Thyroid gland (tissue), 4 donors: ENCODE data around the gene MED12.

ENCODE experiments used
- CTCF ChIP-seq, 6 experiments: fragments of 200-600 bp in 3 of 6; fragments of 450-650 bp in 3 of 6; sonication (generic) in 3 of 6; IDR thresholded peaks; one replicate each; pipeline ENCODE4 v1.5.1; 2016 to 2019; ENCODE audit warnings: antibody characterized with exemption in 6 of 6, mild to moderate bottlenecking in 2 of 6, inconsistent platforms in 1 of 6, moderate library complexity in 1 of 6
- POLR2A ChIP-seq, 2 donors: fragments of 450-650 bp; IDR thresholded peaks; one replicate each; pipeline ENCODE4 v1.6.1; 2017; ENCODE audit warnings: antibody characterized with exemption in 2 of 2, mild to moderate bottlenecking in 2 of 2, moderate library complexity in 1 of 2

DNA sequence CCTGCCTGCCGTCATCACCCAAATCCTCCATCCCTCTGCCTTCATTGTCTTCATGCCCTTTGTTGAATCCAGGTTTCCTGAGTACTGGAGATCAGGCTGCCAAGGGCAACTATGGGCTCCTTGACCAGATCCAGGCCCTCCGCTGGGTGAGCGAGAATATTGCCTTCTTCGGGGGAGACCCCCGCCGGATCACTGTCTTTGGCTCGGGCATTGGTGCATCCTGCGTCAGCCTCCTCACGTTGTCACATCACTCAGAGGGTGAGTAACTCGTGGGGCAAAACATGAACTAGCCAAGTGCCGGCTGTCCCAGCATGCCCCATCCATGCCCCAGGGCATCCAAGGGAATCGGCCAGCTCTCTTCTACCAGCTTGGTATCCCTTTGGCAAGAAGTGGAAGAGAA is 45.7 kb downstream of the MED12 start:
- TF ChIP-seq CTCF (IDR thresholded peaks at IDR 0.05) (no peak), POLR2A (IDR thresholded peaks at IDR 0.05) (no peak)
